HG02571 (cell line): Measurements from ENCODE around the gene QSOX1.

Source experiments
- ATAC-seq: cut with Tn5 transposase; IDR thresholded peaks from one replicate; pipeline ENCODE4 v1.9.1; 2021; ENCODE audit warnings: mild to moderate bottlenecking, moderate library complexity; ENCODE audit not compliant: unreplicated experiment

QSOX1 gene

DNA sequence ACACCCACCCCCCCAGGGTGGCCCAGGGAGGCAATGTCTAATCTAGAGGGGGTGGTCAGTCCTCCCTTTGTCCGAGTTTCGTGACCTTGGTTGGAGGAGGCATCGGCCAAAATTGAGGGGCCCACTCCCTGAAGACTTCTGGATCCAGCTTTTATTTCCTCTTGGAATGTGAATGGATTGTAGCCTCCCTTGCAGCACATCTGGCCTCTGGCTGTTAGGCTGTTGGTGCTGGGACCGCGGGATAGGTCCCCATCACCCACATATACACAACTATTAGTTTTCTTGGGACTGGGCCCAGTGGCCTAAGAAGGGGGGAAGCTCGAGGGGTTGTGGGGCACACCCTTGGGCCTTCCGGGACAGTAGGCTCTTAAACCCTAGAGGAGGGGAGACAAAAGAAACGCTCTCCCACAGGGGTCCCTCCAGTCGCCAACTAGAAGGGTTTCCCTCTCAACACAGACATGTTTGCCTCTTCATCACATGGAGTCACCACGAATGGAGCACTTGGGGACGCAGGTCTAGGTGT lies 77.9 kb downstream of the QSOX1 start:
- no peak for ATAC-seq

DNA sequence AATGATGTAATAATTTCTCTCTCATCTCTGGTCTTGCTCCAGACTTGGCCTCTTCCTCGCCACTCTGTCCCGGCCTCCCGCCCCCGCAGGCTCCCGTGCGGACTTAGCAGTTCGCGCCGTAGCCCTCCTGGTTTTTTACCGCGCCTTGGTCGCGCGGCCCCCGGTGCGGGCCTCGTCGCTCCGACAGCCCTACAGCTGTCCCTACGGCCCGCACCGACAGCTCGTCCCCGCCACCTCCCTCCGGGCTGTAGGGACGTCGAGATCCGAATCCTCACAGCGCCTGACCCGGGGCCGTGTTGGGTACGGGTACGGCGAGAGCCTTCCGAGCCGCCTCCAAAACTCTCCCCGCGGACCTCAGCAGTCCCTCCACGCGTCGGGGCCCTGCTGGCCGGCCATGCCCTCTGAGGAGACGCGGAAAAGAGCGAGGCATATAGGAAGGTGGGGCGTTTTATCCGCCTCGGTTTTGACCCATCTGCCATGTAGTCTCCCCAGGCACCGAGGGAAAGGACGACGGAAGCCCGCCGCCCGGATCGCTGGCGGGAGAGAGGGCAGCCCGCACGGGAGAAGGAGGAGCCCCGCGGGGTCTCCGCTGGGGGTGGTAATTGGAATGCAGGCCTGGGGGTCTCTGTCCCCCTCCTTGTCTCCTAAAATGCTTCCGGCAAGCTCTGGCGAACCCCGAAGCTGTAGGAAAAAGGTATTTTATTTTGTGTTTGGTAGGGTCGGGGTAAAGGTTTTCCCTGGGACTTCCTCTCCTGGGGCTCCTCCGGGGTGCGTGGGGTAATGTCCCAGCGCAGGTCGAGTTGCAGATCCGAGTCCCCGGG lies 78.7 kb downstream of the QSOX1 start:
- no peak for ATAC-seq

DNA sequence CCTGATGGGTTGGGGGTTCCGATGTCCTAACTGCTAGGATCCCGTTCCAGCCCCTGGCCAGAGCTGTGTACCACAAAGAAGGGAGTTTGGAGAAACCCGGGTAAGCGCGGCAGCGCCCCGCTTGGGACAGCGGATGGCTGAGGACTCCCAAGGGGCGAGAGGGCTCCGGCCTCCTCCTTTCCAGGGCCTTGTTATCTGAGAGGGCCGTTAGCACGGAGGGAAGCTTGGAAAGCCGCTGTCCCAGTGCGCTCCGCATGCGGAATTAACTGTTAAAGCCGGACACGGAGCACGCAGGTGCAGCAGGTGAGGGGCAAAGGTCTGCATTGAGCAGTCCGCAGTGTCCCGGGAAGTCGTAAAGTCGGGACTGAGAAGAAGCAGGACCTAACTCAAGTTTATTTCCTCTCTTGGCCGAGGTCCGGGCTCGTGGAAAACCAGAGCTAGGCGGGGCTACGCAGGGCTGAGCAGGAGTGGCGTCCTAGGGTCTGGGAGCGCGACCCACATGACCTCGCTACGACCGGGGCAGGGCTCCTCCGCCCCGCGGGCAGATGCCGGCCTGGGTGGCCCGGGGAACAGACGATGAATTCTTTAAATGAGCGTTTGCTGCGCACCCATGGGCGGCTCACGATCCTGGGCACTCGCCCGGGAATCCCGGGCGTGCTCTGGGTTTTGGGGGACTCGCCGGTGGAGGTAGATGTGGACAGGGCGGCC lies 79.9 kb downstream of the QSOX1 start:
- no peak for ATAC-seq

DNA sequence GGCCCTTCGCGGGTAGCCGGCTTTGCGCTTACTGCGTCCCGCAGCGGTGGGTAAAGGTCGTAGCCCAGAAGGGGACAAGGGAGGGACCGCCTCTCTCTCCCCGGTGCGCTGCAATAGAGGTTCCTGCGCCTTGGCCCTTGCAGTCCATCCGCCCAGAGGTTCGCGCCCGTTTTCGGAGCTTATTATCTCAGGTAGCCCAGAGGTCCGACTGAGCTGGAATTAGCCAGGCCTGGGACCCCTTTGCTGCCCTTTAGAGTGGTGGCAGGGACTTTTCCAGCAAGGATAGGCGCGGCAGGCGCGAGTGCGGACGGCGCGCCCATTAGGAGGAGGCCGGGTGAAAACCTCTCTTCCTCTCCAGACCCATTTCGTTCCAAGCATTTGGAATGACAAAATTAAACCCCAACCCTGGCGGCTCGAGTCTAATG lies 80.4 kb downstream of the QSOX1 start:
- no peak for ATAC-seq

DNA sequence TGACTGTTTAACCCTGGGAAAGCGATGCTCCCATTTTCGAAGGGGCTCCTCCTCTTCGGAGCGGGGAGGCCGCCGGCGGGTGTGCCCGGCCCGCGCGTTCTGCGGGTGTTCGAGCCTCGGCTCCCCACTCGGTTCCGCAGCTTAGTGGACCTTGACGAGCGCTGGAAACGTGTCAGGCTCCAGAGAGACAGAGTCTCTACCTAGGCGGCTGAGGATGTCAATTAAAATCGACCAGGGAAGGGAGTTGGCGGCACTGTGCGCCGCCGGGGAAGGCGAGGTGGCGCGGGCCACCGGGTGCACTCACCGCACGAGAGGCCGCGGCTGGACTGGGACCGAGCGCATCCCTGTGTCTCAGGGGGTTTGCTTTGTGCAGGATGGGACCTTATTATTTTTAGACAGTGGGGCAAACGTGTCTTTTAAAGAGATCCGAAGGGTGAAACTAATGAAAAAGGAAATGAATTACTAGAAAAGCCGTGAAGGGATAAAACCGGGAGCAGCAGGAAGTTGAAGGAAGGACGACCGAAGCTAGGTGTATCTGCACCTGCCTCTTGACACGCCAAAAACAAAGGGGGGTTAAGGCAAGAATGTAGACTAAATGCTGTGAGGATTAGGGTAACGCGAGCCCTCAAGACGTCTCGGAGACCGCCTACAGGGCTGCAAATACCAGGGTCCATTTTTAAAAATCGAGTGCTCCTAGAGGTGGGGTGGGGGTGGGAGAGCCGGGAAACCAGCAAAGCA lies 81.0 kb downstream of the QSOX1 start:
- no peak for ATAC-seq

DNA sequence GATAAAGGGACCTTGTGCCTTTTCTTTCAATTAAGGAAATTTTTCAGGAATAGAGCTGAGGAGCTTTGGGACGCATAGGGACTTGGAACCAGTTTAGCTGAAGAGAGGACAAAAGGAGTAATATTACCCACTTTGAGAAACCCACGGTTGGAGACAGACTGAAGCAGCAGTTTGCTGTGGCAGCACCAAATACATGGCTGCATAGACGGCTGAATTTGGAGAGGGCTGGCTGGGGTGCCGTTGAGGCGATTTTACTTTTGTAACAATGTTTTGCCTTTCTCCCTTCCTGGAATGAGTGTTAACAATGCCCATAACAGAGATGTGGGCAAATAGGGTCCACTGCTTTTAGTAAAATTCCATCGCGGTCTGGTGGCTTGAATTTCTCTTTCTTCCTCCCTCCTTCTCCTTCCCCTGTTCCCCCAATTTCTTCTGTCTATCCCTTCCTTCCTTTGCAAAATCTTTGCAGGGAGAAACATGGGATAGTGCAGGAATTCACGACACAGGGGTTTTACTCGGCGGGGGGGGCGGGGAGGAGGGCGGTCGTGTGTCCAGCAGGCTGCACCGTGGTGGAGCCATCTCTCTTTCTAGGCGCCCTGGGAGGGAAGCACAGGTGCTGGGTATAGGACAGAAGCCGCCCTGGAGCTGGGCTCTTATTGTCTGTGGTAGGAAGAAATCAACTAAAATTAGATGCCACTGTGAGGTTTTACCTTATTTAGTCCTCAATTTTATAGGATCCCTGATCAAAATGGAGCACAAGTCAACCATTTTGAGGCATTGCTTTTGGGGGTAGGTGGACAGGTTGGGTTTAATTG lies 82.2 kb downstream of the QSOX1 start:
- no peak for ATAC-seq

DNA sequence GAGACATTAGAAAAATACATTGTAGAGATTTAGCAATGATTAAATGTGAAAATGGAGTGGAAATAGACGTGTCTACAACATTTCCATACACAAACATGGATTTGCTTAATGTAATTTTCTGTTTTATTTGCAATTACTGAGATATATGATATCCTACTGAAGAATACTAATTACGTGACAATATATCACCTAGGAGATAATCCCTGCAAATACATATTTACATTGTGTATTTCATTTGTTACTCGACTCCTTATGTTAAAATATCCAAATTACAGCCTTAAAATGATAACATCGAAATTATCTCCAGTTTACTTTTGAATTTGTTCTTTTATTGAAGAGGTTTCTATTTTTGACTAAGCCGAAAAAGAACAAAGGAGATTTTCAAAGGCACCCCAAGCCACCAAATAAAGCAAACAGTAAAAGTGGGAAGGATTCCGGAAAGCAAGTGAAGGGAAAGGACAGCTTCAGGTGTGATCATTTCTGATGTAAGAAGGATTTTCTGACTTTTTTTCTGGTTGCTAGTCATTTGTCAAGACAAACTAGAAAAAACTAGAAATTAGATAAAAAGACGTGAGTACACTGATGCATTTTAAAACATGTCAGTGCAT lies 83.3 kb downstream of the QSOX1 start:
- no peak for ATAC-seq

DNA sequence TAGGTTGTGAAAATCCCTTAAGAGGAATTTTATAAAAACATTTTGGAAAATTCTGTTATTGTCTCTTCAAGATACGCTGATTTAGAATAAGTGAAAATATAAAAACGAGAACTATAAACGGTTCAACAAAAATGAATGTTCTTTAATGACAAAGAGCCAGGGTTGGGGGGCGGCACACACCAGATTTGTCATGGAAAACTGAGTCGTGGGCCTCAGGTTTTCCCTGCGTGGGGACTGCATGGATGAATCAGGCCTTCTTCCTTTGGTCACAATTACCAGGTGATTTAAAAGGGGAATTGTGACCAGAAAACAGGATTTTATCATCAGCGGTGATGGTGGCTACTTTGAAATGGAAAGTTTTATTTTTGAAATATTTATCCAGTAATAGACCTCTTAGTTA lies 84.0 kb downstream of the QSOX1 start:
- no peak for ATAC-seq

DNA sequence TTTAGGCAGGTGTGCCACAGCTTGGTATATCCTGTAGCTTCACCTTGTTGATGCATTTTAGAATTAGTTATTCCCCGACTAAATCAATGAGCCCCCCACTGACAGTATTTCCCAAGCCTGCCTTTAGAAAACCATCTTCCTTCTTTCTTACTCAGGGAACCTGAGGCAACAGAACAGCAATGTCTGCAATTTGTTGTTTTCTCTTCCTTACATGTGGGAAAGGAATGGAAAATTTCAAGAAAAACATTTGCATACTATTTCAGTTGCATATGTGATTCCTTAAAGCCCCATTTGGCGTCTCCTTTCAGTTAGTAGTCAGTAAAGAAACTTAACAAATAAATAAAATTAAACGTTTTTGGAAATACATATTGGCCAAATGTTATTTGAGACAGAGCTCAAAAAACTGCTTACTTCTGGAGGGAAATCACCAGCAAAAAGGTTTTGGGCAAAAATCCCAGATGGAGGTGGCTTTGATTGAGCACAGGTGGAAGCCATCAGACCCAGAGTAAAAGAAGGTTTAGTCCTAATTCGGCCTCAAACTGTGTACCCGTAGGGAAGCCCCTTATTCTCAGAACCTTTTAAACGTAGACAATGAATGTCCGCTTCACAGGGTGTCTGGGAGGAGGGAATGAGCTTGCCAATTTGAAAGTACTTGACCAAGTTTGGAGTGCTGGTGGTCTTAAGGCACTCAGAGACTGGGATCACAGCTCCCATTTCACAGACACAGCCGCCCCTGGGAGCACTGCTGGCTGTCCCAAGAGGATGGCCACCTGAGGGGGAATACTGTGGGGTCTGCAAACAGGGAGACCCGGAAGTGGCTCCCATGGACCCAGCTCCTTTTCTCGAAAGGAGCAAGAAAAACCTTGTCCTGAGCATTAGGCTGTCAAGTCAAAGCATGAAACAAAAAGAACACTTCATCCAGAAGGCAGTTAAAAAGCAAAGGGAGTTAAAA lies 84.8 kb downstream of the QSOX1 start:
- no peak for ATAC-seq

DNA sequence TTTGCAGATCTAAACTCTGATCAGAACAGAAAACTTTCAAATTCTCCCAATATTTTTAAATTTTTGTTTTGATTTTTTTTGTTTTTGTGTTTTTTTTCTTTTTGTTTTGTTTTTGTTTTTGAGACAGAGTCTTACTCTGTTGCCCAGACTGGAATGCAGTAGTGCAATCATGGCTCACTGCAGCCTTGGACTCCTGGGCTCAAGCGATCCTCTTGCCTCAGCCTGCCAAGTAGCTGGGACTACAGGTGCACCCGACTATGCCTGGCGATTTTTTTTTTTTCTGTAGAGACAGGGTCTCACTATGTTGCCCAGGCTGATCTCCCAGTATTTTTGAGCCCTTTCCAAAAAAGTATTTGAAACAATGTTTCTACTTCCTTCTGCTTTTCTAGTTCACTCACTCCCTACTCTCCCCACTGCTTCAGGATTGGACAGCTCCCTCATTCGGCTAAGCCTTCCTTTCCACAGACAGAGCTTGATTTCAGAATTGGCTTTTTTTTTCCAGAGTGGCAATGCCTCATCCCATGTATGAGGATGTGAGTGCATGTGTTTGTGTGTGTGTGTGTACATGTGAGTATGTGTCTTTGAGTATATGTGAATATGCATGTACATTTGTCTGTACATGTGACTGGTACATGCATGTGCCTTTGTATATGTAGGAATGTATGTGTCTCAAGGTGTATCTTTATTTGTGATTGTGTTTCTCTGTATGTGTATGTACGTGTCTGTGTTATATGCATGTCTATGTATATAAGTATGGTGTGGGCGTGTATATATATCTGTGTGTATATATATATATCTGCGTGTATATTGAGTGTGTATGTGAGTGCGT lies 87.3 kb downstream of the QSOX1 start:
- no peak for ATAC-seq

DNA sequence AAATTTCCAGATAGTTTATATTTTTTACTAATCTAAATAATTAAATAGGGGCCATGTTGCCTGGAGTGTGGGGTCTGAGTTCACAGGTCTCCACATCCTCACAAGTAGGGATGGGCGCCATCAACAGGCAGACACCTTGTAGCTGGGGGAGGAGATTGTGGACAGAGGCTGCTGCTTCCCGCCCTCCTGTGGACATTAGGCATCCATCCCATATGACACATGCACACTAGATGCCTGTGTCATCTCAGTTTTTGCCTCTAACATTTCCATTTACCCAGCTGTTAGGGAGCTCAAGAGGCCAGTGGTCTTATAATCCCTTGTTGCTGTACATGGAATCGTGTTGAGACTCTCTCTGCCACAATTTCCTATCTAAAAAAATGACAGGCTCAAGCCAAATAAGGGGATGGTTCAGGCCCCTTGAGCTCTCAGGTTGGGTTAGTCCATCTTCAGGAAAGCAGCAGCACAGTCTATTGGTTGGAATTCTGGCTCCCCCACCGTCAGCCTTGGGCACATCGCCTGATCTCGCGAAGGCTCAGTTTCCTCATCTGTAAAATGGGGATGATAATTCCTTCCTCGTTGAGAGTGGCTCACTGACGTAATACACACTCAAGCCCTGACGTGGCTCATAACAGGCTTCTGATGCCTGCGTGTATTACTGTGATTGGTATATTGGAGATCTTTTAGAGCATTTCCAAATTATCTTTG lies 89.0 kb downstream of the QSOX1 start:
- no peak for ATAC-seq

DNA sequence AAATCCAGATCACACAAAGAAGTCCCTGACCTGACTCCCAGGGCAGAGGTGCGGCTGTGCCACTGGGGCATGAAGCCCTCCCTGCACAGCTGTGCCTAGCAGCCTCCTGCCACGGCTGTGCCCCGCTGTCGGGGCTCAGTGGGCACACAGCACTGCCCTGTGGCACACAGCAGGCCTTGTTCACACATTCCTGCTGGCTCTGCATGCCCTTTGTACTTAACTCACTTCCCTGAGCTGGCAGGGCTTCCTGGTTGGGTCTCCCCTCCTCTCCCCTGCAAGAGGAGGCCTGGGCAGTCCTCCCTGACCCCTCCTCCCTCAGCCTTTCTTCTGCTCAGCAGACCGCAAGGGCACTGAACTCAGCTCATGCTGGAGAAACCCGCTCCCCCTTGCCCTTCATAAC lies 90.2 kb downstream of the QSOX1 start:
- no peak for ATAC-seq

DNA sequence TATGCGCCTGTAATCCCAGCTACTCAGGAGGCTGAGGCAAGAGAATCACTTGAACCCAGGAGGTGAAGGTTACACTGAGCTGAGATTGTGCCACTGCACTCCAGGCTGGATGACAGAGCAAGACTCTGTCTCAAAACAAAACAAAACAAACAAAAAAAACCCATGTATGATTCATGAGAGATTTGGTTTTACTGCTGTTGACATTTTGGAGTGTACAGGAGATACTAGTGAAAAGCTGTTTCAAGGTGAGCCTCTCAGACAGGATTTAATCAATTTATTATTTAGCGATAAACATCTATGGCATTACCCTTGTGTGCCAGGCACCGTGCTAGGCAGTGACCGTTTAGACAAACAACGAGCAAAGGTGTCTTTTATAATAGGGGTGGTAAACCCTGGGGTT lies 91.9 kb downstream of the QSOX1 start:
- ATAC-seq = no peak

DNA sequence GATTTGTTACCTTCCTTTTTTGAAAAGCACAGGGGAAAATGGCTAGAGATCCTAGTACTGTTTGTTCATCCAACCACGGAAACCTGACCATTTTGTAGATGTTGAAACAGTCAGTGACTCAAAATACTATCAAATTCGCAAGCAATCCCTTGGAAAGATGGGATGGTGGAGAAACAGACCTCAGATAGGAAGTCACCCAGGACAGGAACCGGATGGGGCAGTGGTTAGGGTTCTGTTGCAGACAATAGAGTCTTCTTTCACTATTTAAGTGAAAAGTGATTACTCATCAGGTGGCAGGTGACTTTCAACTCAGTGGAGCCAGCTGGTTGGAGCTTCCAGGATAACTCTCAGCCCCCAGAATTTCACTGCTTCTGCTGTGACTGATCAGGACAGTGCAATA lies 92.4 kb downstream of the QSOX1 start:
- no peak for ATAC-seq

DNA sequence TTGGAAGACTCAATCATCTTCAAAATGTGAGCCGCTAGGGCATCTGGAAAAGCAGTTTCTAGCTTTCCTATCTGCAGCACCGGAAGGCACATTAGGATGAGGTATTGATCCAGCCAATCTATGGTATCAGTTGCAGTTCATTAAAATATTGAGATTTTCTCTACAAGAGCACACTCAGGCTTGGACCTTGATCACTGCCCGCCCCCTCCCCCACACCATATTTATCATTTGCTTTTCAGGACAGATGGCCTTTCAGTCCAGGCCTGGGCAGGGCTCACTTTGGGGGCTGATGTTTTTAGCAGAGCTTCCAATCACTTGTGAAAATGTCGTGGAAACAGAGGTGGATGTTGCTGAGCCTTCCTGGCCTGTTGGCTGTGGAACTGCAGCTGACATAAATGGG lies 92.9 kb downstream of the QSOX1 start:
- no peak for ATAC-seq

DNA sequence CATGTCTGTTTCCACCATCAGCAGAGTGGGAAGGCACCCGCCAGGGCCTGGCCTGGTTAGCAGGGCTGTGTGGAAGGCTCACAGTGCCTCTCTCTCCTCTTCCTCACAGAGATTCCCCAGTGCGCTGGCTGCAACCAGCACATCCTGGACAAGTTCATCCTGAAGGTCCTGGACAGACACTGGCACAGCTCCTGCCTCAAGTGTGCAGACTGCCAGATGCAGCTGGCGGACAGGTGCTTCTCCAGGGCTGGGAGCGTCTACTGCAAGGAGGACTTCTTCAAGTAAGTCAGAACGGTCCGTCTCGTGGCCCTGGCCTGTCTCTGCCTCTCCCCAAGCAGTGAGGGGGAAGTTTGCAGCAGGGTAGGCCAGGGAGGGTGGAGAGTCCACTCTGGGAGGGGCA lies 93.5 kb downstream of the QSOX1 start:
- ATAC-seq = no peak
